Panc1 (cell line): ENCODE results near the gene UFSP1. TPM values are rescaled to one million over a fixed set of nuclear protein-coding genes. Genes with fewer than 3 reads are reported as not detected.
A peak's percentile ranks its signal among the peaks of the same experiment; 100 is the strongest.

Experiments used
- ATAC-seq: fragments of 200-7000 bp; cut with Tn5 transposase; 2 replicates; pipeline ENCODE4 v1.9.1; 2020; ENCODE audit warnings: mild to moderate bottlenecking, moderate library complexity
- BruUV-seq: library from RNA; stranded (reverse); fragments of 400-500 nt; replicated peaks from 2 replicates; lab custom pipeline; 2021; lab: Mats Ljungman, UMichigan
- CTCF ChIA-PET: fragments of 300-600 bp; sonication (Branson Sonifier 250); formaldehyde crosslinking; loops from one replicate; lab custom pipeline; 2022; ENCODE audit warnings: antibody characterized with exemption; lab: Charles Lee
- POLR2A ChIA-PET: fragments of 300-600 bp; sonication (Branson Sonifier 250); formaldehyde crosslinking; loops from one replicate; lab custom pipeline; 2022; ENCODE audit warnings: antibody characterized with exemption; lab: Charles Lee
- DNase-seq: peaks from one replicate; pipeline ENCODE4 v3.0.0-alpha.2; 2010; ENCODE audit warnings: low read depth, low spot score
- H3K27ac ChIP-seq: 2 replicates; pipeline ENCODE4 v1.5.1; 2011; ENCODE audit warnings: mild to moderate bottlenecking, low read length, inconsistent platforms
- H3K27me3 ChIP-seq: fragments of 200-500 bp; sonication (Bioruptor generic); 2 replicates; pipeline ENCODE4 v1.6.0; 2014; ENCODE audit warnings: low read length, inconsistent platforms; ENCODE audit not compliant: control insufficient read depth, insufficient read depth
- H3K36me3 ChIP-seq: fragments of 200-500 bp; sonication (Bioruptor generic); 2 replicates; pipeline ENCODE4 v1.5.1; 2014; ENCODE audit warnings: inconsistent platforms, mild to moderate bottlenecking, low read length, moderate library complexity; ENCODE audit not compliant: control insufficient read depth, insufficient read depth
- H3K4me1 ChIP-seq: 2 replicates; pipeline ENCODE4 v1.5.1; 2011; ENCODE audit warnings: inconsistent platforms, mild to moderate bottlenecking, low read length, moderate library complexity; ENCODE audit not compliant: control insufficient read depth, insufficient read depth
- H3K4me3 ChIP-seq, 2 experiments: 2 replicates each; pipeline ENCODE4 v1.5.1; 2011 to 2012; ENCODE audit warnings: low read depth in 2 of 2, low read length in 2 of 2, mild to moderate bottlenecking in 2 of 2, inconsistent platforms in 1 of 2, moderate library complexity in 1 of 2
- H3K9me3 ChIP-seq: fragments of 200-500 bp; sonication (Bioruptor generic); 2 replicates; pipeline ENCODE4 v1.5.1; 2014; ENCODE audit warnings: low read depth, mild to moderate bottlenecking, inconsistent platforms, low read length, moderate library complexity; ENCODE audit not compliant: control insufficient read depth, insufficient read depth
- POLR2AphosphoS5 ChIP-seq: IDR thresholded peaks from 2 replicates; pipeline ENCODE4 v1.6.1; 2012; ENCODE audit warnings: mild to moderate bottlenecking, low read depth, low read length, moderate library complexity
- REST ChIP-seq, 2 experiments: IDR thresholded peaks; 2 replicates each; pipeline ENCODE4 v1.6.1; 2011 to 2012; ENCODE audit warnings: low read depth in 2 of 2, control low read depth in 1 of 2, low read length in 1 of 2, mild to moderate bottlenecking in 1 of 2, moderate library complexity in 1 of 2; ENCODE audit not compliant: insufficient read depth in 1 of 2
- SIN3A ChIP-seq: IDR thresholded peaks from 2 replicates; pipeline ENCODE4 v1.6.1; 2012; ENCODE audit warnings: low read depth, mild to moderate bottlenecking, low read length, moderate library complexity, borderline replicate concordance; ENCODE audit not compliant: insufficient read depth
- TCF7L2 ChIP-seq: IDR thresholded peaks from 2 replicates; pipeline ENCODE4 v1.6.1; 2011; ENCODE audit warnings: mild to moderate bottlenecking, low read depth, low read length, inconsistent platforms
- in situ Hi-C: cut with HindIII; loops from 2 replicates; pipeline ENCODE4 v1.10.0; 2016; ENCODE audit warnings: low sequenced_read_pairs, low pct_unique_long_range_greater_than_20kb
- intact Hi-C: fragments of 100-400 bp; cut with micrococcal nuclease; formaldehyde crosslinking; loops from one replicate; pipeline ENCODE4 v1.10.0; 2022; ENCODE audit not compliant: unreplicated experiment
- total RNA-seq: library from RNA; stranded (reverse); gene quantifications from one replicate; pipeline ENCODE4 v1.2.1, GENCODE V29; 2021; ENCODE audit not compliant: unreplicated experiment
- TF ChIP-seq, protein P1 (sequence below): fragments of 450-650 bp; IDR thresholded peaks from 2 replicates; pipeline ENCODE4 v1.5.1; 2017; ENCODE audit warnings: mild to moderate bottlenecking

UFSP1 gene
- total RNA-seq, 1 experiment from 2014 or later, result 3.3 TPM

DNA sequence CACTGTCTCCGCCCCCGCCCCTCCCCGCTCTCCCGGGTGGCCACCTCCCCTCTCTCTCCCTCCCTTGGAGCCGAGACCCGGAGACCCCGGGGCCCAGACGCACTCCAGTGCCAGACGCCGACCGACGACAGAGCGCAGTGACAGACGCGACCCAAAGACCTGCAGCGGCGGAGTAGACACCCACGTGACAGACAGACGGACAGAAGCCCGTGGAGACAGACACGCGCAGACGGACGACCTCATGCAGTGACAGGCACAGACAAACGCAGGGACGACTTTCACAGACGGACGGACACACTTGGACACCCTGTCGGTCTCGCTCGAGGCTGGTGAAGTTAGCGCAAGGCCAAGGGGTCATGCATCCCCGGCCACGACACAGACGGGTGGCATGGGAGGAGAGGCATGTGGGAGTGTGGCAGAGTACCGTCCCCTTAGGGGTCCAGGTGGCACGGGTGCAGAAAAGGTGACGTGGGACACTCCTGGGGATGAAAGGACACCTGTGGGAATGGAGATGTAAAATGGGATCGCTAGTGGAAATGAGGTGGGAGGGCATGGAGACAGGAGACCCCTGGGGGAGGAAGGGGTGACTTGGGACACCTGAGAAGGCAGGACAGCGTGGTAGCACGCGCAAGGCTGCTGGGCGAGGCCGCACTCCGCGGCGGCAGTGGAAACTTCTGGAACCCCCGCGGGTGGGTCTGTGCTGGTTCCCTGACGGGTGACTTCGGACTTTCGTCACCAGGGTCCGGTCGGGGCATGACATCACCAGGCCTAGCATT is 6.6 kb upstream of the UFSP1 start:
- no TSS peak for BruUV-seq
- Histone ChIP-seq H3K27ac (peak overlapping the region; percentile 4; the same call in 1 of the 2 replicates), H3K4me3 (peak overlapping the region; percentile 50 to 57), H3K36me3 (no peaks in the 10 kb centered on the region), H3K9me3 (no peaks in the 10 kb centered on the region), H3K4me1 (peaks cover 22% of the 10 kb centered on the region), H3K27me3 (no peaks in the 10 kb centered on the region; the same call in 1 of the 2 replicates)
- ChIA-PET POLR2A (no interaction called here), CTCF (interaction anchor here (0.6 kb wide), 1 partner anchor 27 kb away, joined by 6 read pairs; no protein-coding TSS in a partner anchor)
- in situ Hi-C loops (no loop called here), intact Hi-C loops (loop anchor here (2.0 to 5.0 kb wide), 2 partner anchors 163 to 181 kb away; no protein-coding TSS in a partner anchor)
- DNase-seq (no peak), ATAC-seq (peak; percentile 64)
- TF ChIP-seq SIN3A, result no peak
- no peak for TF ChIP-seq POLR2AphosphoS5
- TF ChIP-seq REST (IDR thresholded peaks at IDR 0.05; ENCODE audit: insufficient read depth in 1 of 2, low read depth in 2 of 2, low read length in 1 of 2), result no peak
- TF ChIP-seq, protein P1, sequence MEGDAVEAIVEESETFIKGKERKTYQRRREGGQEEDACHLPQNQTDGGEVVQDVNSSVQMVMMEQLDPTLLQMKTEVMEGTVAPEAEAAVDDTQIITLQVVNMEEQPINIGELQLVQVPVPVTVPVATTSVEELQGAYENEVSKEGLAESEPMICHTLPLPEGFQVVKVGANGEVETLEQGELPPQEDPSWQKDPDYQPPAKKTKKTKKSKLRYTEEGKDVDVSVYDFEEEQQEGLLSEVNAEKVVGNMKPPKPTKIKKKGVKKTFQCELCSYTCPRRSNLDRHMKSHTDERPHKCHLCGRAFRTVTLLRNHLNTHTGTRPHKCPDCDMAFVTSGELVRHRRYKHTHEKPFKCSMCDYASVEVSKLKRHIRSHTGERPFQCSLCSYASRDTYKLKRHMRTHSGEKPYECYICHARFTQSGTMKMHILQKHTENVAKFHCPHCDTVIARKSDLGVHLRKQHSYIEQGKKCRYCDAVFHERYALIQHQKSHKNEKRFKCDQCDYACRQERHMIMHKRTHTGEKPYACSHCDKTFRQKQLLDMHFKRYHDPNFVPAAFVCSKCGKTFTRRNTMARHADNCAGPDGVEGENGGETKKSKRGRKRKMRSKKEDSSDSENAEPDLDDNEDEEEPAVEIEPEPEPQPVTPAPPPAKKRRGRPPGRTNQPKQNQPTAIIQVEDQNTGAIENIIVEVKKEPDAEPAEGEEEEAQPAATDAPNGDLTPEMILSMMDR, result no peak
- no peak for TF ChIP-seq TCF7L2

- POLR2A ChIA-PET, result no interaction called here
These were observed 6.1 kb upstream of the UFSP1 start, which contains the start of gene ACHE for GRCh38 chr7:100895701-100895955. Gene ACHE (minus strand): TSS chr7:100895888. CDS start chr7:100894232, 1,656 bp downstream.

More at GRCh38 chr7:100895701-100895955, 6.1 kb upstream of the UFSP1 start, which contains the start of gene ACHE:
- Histone ChIP-seq H3K27me3 (no peaks in the 10 kb centered on the region; the same call in 1 of the 2 replicates), H3K4me1 (peaks cover 26% of the 10 kb centered on the region), H3K27ac (peak within 1 kb of the TSS; percentile 4; the same call in 1 of the 2 replicates), H3K4me3 (peak within 1 kb of the TSS; percentile 50 to 62), H3K36me3 (no peaks in the 10 kb centered on the region), H3K9me3 (no peaks in the 10 kb centered on the region)
- CTCF ChIA-PET, result interaction anchor here (0.6 kb wide), 1 partner anchor 26 kb away, joined by 6 read pairs; no protein-coding TSS in a partner anchor
- no peak for TF ChIP-seq SIN3A
- TF ChIP-seq POLR2AphosphoS5, result no peak
- TF ChIP-seq, protein P1, result no peak
- no peak for TF ChIP-seq TCF7L2
- TF ChIP-seq REST (IDR thresholded peaks at IDR 0.05; ENCODE audit: insufficient read depth in 1 of 2, low read depth in 2 of 2, low read length in 1 of 2), result no peak
- peak; percentile 46 for ATAC-seq
- intact Hi-C loops (loop anchor here (5.0 kb wide), 1 partner anchor 182 kb away; no protein-coding TSS in a partner anchor), in situ Hi-C loops (no loop called here)
- no TSS peak for BruUV-seq
- no peak for DNase-seq
